Astrocyte (in vitro differentiated cells and primary cell): ENCODE results near the gene FGF2. TPM values are rescaled to one million over a fixed set of nuclear protein-coding genes. Genes with fewer than 3 reads are reported as not detected.
"Not testable (repeated sequence)": the region's sequence is repeated elsewhere in the genome, so short reads cannot be mapped to it uniquely, and the experiment has no call there.

Experiments used
- DNase-seq: peaks from one replicate; pipeline ENCODE4 v3.0.0-alpha.2; 2010; ENCODE audit warnings: low read depth
- FAIRE-seq: peaks from 2 replicates; lab custom pipeline; 2011; peaks lifted over from hg19 to GRCh38; lab: Jason Lieb, UNC
- H2AFZ ChIP-seq: 2 replicates; pipeline ENCODE4 v1.6.0; 2012; ENCODE audit warnings: low read depth, low read length, inconsistent platforms
- H3K27ac ChIP-seq: 2 replicates; pipeline ENCODE4 v1.5.1; 2011; ENCODE audit warnings: low read depth, low read length, inconsistent platforms
- H3K27me3 ChIP-seq: 2 replicates; pipeline ENCODE4 v1.6.0; 2011; ENCODE audit warnings: low read length, inconsistent platforms; ENCODE audit not compliant: insufficient read depth
- H3K36me3 ChIP-seq: 2 replicates; pipeline ENCODE4 v1.5.1; 2011; ENCODE audit warnings: low read length, inconsistent platforms; ENCODE audit not compliant: insufficient read depth
- H3K4me1 ChIP-seq: 2 replicates; pipeline ENCODE4 v1.5.1; 2011; ENCODE audit warnings: low read length, inconsistent platforms; ENCODE audit not compliant: insufficient read depth
- H3K4me2 ChIP-seq: 2 replicates; pipeline ENCODE4 v1.6.0; 2012; ENCODE audit warnings: low read length, inconsistent platforms
- H3K4me3 ChIP-seq: 2 replicates; pipeline ENCODE4 v1.5.1; 2011; ENCODE audit warnings: low read depth, mild to moderate bottlenecking, low read length, inconsistent platforms; ENCODE audit not compliant: insufficient read depth
- H3K79me2 ChIP-seq: 2 replicates; pipeline ENCODE4 v1.6.0; 2012; ENCODE audit warnings: mild to moderate bottlenecking, low read length, inconsistent platforms; ENCODE audit not compliant: insufficient read depth
- H3K9ac ChIP-seq: 2 replicates; pipeline ENCODE4 v1.6.0; 2012; ENCODE audit warnings: mild to moderate bottlenecking, low read length, inconsistent platforms
- H3K9me3 ChIP-seq: 2 replicates; pipeline ENCODE4 v1.5.1; 2012; ENCODE audit warnings: low read depth, mild to moderate bottlenecking, low read length, inconsistent platforms; ENCODE audit not compliant: insufficient read depth
- H4K20me1 ChIP-seq: 2 replicates; pipeline ENCODE4 v1.6.0; 2012; ENCODE audit warnings: low read length, inconsistent platforms; ENCODE audit not compliant: insufficient read depth
- H3K27ac Mint-ChIP-seq: one replicate; pipeline ENCODE4 v1.8.0; 2021; ENCODE audit warnings: mild to moderate bottlenecking, mixed read lengths; ENCODE audit not compliant: unreplicated experiment
- H3K27me3 Mint-ChIP-seq: one replicate; pipeline ENCODE4 v1.8.0; 2021; ENCODE audit warnings: low read depth, mixed read lengths; ENCODE audit not compliant: unreplicated experiment
- H3K36me3 Mint-ChIP-seq: one replicate; pipeline ENCODE4 v1.8.0; 2021; ENCODE audit warnings: low read depth, mixed read lengths; ENCODE audit not compliant: unreplicated experiment
- H3K4me1 Mint-ChIP-seq: one replicate; pipeline ENCODE4 v1.8.0; 2021; ENCODE audit warnings: low read depth, mixed read lengths; ENCODE audit not compliant: unreplicated experiment
- H3K4me3 Mint-ChIP-seq: one replicate; pipeline ENCODE4 v1.8.0; 2021; ENCODE audit warnings: mild to moderate bottlenecking, moderate library complexity, mixed read lengths; ENCODE audit not compliant: unreplicated experiment
- H3K9me3 Mint-ChIP-seq: one replicate; pipeline ENCODE4 v1.8.0; 2021; ENCODE audit warnings: mild to moderate bottlenecking, mixed read lengths; ENCODE audit not compliant: unreplicated experiment
- CTCF ChIP-seq: IDR thresholded peaks from 2 replicates; pipeline ENCODE4 v1.5.1; 2011; ENCODE audit warnings: low read depth, mild to moderate bottlenecking, inconsistent platforms, low read length, moderate library complexity; ENCODE audit not compliant: insufficient read depth
- EZH2 ChIP-seq: IDR thresholded peaks from 2 replicates; pipeline ENCODE4 v1.6.1; 2012; ENCODE audit warnings: mild to moderate bottlenecking, low read length, inconsistent platforms; ENCODE audit not compliant: insufficient read depth
- total RNA-seq: library from RNA; stranded (reverse); gene quantifications from 2 replicates; pipeline ENCODE4 v1.2.1, GENCODE V29; 2021

Gene FGF2
- total RNA-seq, 1 donor from 2014 or later = 38.4 TPM

- Histone ChIP-seq H3K27me3 (no peaks in the 10 kb centered on the region), H3K4me1 (peaks cover 2% of the 10 kb centered on the region), H3K4me3 (no peak overlapping the region), H3K9me3 (no peaks in the 10 kb centered on the region), H3K27ac (no peak overlapping the region), H2AFZ (no peak overlapping the region), H3K36me3 (no peaks in the 10 kb centered on the region), H4K20me1 (no peaks in the 10 kb centered on the region), H3K9ac (no peak overlapping the region), H3K4me2 (no peak overlapping the region), H3K79me2 (no peaks in the 10 kb centered on the region)
- Mint-ChIP-seq H3K36me3 (no peaks in the 10 kb centered on the region), H3K9me3 (no peaks in the 10 kb centered on the region), H3K4me3 (no peak overlapping the region), H3K27me3 (no peaks in the 10 kb centered on the region), H3K4me1 (peaks cover 2% of the 10 kb centered on the region), H3K27ac (no peak overlapping the region)
- FAIRE-seq = no peak
- TF ChIP-seq EZH2 (no peak), CTCF (no peak)
- DNase-seq = no peak
These were observed 22.8 kb upstream of the FGF2 start for GRCh38 chr4:122803788-122804208.

- H3K27me3 Mint-ChIP-seq = no peaks in the 10 kb centered on the region
- DNase-seq (peak; percentile 43), FAIRE-seq (no peak)
- TF ChIP-seq CTCF = no peak
- no peak for TF ChIP-seq EZH2
- H3K4me1 ChIP-seq = peaks cover 2% of the 10 kb centered on the region
- H3K4me2 ChIP-seq = no peak overlapping the region
- H3K9me3 Mint-ChIP-seq = no peaks in the 10 kb centered on the region
- no peaks in the 10 kb centered on the region for H3K79me2 ChIP-seq
- H3K27ac ChIP-seq = no peak overlapping the region
- H3K36me3 Mint-ChIP-seq = no peaks in the 10 kb centered on the region
- H3K27ac Mint-ChIP-seq = no peak overlapping the region
- H3K27me3 ChIP-seq = no peaks in the 10 kb centered on the region
- no peaks in the 10 kb centered on the region for H3K9me3 ChIP-seq
- no peak overlapping the region for H2AFZ ChIP-seq
- peaks cover 4% of the 10 kb centered on the region for H3K4me1 Mint-ChIP-seq
- no peaks in the 10 kb centered on the region for H4K20me1 ChIP-seq
- no peaks in the 10 kb centered on the region for H3K36me3 ChIP-seq
- H3K9ac ChIP-seq = no peak overlapping the region
- H3K4me3 Mint-ChIP-seq = no peak overlapping the region
- H3K4me3 ChIP-seq = no peak overlapping the region
These were observed 19.5 kb upstream of the FGF2 start for GRCh38 chr4:122806981-122807679.

- Histone ChIP-seq H3K9ac (no peak overlapping the region), H3K27me3 (no peaks in the 10 kb centered on the region), H3K36me3 (no peaks in the 10 kb centered on the region), H3K4me1 (no peaks in the 10 kb centered on the region), H3K27ac (no peak overlapping the region), H3K79me2 (no peaks in the 10 kb centered on the region), H3K9me3 (no peaks in the 10 kb centered on the region), H2AFZ (no peak overlapping the region), H3K4me2 (no peak overlapping the region), H3K4me3 (no peak overlapping the region), H4K20me1 (no peaks in the 10 kb centered on the region)
- TF ChIP-seq CTCF (no peak), EZH2 (no peak)
- H3K4me3 Mint-ChIP-seq = no peak overlapping the region
- H3K27ac Mint-ChIP-seq = no peak overlapping the region
- H3K36me3 Mint-ChIP-seq = no peaks in the 10 kb centered on the region
- no peaks in the 10 kb centered on the region for H3K27me3 Mint-ChIP-seq
- peaks cover 2% of the 10 kb centered on the region for H3K9me3 Mint-ChIP-seq
- FAIRE-seq (no peak), DNase-seq (no peak)
- peaks cover 2% of the 10 kb centered on the region for H3K4me1 Mint-ChIP-seq
These were observed 16.0 kb upstream of the FGF2 start for GRCh38 chr4:122810669-122811068.

- H3K4me2 ChIP-seq, H3K4me3 Mint-ChIP-seq, H3K27me3 ChIP-seq, H2AFZ ChIP-seq, H3K27ac Mint-ChIP-seq, H3K36me3 ChIP-seq, H3K9me3 ChIP-seq, H3K4me3 ChIP-seq, H3K9ac ChIP-seq, H3K79me2 ChIP-seq, H3K4me1 ChIP-seq, H3K27ac ChIP-seq, H3K4me1 Mint-ChIP-seq, DNase-seq, FAIRE-seq, H3K9me3 Mint-ChIP-seq, H3K27me3 Mint-ChIP-seq, H3K36me3 Mint-ChIP-seq, H4K20me1 ChIP-seq: not testable (repeated sequence)
These were observed 14.8 kb upstream of the FGF2 start for GRCh38 chr4:122811781-122812180.
